ENCODE results near the gene ABCC2. TPM values are rescaled to one million over a fixed set of nuclear protein-coding genes. Genes with fewer than 3 reads are reported as not detected.
"Not testable (repeated sequence)": the region's sequence is repeated elsewhere in the genome, so short reads cannot be mapped to it uniquely, and the experiment has no call there.

Gene ABCC2
- total and polyA plus RNA-seq, 8 donors, result 0.60 to 1.8 (median 1.1) TPM

- ATAC-seq (no peak), DNase-seq (no peak)
- intact Hi-C loops (cut with DNase I), result no loop called here
- no peak overlapping the region for H3K4me3 ChIP-seq
- peaks cover 0 to 98% of the 10 kb centered on the region in 2 donors for H3K36me3 ChIP-seq
- H3K4me1 ChIP-seq, result no peaks in the 10 kb centered on the region
- peaks cover 0 to 16% of the 10 kb centered on the region in 2 donors for H3K9me3 ChIP-seq
- TF ChIP-seq CTCF (IDR thresholded peaks at IDR 0.05), result no peak
- H3K27me3 ChIP-seq, result no peaks in the 10 kb centered on the region
- no peak overlapping the region for H3K27ac ChIP-seq
These were observed 40.2 kb upstream of the ABCC2 start for GRCh38 chr10:99742254-99742653.

- Histone ChIP-seq H3K27me3 (no peaks in the 10 kb centered on the region), H3K4me3 (no peak overlapping the region), H3K4me1 (no peaks in the 10 kb centered on the region), H3K36me3 (peaks cover 0 to 98% of the 10 kb centered on the region in 2 donors), H3K9me3 (peaks cover 0 to 16% of the 10 kb centered on the region in 2 donors), H3K27ac (no peak overlapping the region)
- ATAC-seq, result no peak
- TF ChIP-seq CTCF (IDR thresholded peaks at IDR 0.05), result no peak
- intact Hi-C loops (cut with DNase I), result no loop called here
- no peak for DNase-seq
These were observed 39.7 kb upstream of the ABCC2 start for GRCh38 chr10:99742701-99743100.

- intact Hi-C loops (cut with DNase I), result no loop called here
- Histone ChIP-seq H3K27me3 (no peaks in the 10 kb centered on the region), H3K4me1 (no peaks in the 10 kb centered on the region), H3K9me3 (peaks cover 0 to 16% of the 10 kb centered on the region in 2 donors), H3K4me3 (no peak overlapping the region), H3K27ac (no peak overlapping the region), H3K36me3 (peaks cover 0 to 100% of the 10 kb centered on the region in 2 donors)
- ATAC-seq (no peak), DNase-seq (no peak)
- no peak for TF ChIP-seq CTCF (IDR thresholded peaks at IDR 0.05)
These were observed 38.6 kb upstream of the ABCC2 start for GRCh38 chr10:99743841-99744240.

- DNase-seq; H3K9me3 ChIP-seq; intact Hi-C loops (cut with DNase I); H3K27ac ChIP-seq; H3K4me1 ChIP-seq; ATAC-seq; H3K27me3 ChIP-seq; H3K4me3 ChIP-seq: not testable (repeated sequence)
- peaks cover 0 to 100% of the 10 kb centered on the region in 2 donors for H3K36me3 ChIP-seq
These were observed 36.3 kb upstream of the ABCC2 start for GRCh38 chr10:99746166-99746565.

GRCh38 chr10:99748823-99749451 lies 33.5 kb upstream of the ABCC2 start:
- peaks cover 0 to 99% of the 10 kb centered on the region in 2 donors for H3K36me3 ChIP-seq

More at GRCh38 chr10:99748823-99749451, 33.5 kb upstream of the ABCC2 start:
- ATAC-seq, result no peak
- Histone ChIP-seq H3K4me1 (no peaks in the 10 kb centered on the region), H3K4me3 (no peak overlapping the region), H3K9me3 (no peaks in the 10 kb centered on the region), H3K27me3 (no peaks in the 10 kb centered on the region), H3K27ac (no peak overlapping the region)
- no peak for TF ChIP-seq CTCF (IDR thresholded peaks at IDR 0.05)
- intact Hi-C loops (cut with DNase I), result no loop called here
- DNase-seq, result no peak
